Measurements from ENCODE around the gene SETD6.
"Not testable (repeated sequence)": the region's sequence is repeated elsewhere in the genome, so short reads cannot be mapped to it uniquely, and the experiment has no call there.

Gene SETD6, protein sequence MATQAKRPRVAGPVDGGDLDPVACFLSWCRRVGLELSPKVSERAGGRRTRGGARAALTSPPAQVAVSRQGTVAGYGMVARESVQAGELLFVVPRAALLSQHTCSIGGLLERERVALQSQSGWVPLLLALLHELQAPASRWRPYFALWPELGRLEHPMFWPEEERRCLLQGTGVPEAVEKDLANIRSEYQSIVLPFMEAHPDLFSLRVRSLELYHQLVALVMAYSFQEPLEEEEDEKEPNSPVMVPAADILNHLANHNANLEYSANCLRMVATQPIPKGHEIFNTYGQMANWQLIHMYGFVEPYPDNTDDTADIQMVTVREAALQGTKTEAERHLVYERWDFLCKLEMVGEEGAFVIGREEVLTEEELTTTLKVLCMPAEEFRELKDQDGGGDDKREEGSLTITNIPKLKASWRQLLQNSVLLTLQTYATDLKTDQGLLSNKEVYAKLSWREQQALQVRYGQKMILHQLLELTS

DNA sequence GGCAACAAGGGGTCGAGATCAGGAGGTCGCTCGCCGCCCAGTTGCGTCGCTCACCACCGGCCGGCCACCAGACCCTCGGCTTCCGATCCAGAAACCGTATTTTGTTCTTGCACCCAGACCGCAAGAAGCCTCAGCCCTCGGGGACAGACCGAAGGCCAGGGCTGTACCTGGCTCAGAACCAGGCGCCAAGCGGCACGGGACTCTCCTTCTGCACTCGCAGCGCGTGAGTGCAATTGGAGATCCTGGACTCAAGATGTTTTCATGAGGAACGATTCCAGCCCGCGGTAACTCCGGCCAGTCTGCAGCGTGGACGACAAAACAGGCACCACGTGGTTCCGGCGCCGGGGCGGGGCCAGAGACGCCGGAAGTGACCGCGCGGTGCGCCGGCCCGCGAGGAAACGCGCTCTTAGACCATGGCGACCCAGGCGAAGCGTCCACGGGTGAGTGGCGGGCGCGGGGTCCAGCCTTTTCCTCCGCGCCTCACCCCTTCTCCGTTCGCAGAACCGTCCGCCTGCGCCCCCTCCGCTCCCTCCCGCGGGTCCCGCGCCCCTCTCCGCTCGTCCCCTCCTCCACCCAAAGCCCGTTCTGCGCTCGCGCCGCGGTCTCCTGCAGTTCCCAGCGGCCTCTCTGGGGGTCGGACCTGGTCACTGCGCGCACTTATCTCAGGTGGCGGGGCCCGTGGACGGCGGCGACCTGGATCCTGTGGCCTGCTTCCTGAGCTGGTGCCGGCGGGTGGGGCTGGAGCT lies at the start of gene SETD6:
SETD6 (plus strand) TSS at position 393 of the 746 bp plus-strand sequence; CDS start at position 414, 21 bp downstream.
- peak; percentile 84 for DNase-seq (ENCODE audit: low spot score)

DNA sequence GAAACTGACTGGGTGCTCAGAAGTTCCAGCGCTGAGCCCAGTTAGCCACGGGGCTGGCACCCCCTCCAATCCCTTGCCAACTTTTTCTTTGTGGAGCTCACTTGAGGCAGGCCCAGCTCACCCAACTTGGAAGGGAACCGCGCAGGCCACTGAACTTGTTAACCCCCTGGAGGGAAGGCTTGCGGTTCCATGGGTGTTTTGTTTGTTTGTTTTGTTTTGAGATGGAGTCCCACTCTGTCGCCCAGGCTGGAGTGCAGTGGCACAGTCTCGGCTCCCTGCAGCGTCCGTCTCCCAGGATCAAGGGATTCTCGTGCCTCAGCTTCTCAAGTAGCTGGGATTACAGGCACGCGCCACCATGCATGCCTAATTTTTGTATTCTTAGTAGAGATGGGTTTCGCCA lies 49.5 kb upstream of the SETD6 start:
- DNase-seq (ENCODE audit: low spot score), result no peak

DNA sequence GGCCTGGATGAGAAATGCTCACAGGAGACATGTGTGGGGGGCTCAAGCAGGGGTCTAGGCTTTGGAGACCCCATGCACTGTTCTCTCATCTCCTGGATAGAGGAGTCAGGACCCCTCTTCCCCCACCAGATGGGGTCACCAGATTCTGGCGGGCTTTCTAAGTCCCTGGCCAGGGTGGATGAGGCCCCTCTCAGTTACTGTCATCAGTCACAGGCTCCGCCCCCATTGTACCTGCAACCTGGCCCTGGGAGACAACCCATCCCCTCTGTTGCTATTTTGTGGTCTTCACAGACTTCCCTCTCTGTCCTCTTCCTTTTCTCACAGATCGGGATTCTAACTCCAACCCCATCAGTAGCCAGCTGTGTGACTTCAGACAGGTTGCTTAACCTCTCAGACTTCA lies 48.9 kb upstream of the SETD6 start:
- no peak for DNase-seq (ENCODE audit: low spot score)

DNA sequence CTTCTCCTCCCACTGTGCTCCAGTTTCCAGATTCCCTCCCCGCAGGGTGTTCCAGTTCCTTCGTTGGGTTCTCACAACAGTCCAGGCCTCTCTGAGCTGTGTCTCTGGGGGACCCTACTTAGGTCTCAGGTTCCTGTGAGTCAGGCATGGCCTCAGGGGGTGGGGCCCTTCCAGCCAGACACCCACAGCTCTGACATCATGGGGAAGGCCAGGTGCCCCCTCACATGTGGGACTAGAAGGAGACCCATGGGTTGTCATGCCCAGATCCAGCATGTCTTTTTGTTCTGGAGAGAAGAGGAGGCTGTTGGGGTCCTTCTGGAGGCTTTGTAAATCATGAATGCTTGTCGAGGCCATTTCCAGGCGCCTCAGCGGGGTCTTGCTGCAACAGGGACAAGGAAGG lies 47.4 kb upstream of the SETD6 start:
- DNase-seq (ENCODE audit: low spot score), result no peak

DNA sequence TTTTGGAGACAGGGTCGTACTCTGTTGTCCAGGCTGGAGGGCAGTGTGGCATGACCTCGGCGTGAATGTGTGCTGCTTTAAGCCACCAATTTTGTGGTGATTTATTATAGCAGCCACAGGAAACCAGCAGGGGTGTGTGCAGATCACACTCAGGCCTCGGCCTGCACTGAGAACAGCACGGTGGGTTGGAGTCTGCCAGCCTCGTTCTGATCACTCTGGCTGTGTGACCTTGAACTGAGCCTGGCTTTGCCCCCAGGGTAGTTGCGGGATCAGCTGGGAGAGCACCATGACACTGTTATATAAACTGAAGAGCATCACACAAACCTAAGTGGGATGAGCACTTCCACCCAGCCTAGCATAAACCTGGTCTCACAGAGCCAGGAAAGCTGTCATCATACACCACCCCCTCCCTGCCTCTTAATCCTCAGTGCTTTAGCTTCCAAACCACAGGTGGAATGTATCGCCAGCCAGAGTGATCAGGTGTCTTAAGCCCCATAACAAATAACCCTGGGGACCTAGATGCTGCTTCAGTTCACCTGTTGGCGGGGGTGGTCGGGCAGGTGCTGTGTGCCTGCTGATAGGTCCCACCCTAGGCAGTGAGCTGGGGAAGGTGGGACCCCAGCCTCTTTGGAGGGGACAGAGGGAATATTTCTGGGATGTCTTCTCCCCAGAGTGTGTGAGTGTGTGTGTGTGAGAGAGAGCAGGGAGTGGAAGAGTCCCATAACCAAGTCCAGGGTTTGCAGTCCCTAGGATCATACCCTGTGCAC lies 43.9 kb upstream of the SETD6 start:
- DNase-seq (ENCODE audit: low spot score), result no peak

DNA sequence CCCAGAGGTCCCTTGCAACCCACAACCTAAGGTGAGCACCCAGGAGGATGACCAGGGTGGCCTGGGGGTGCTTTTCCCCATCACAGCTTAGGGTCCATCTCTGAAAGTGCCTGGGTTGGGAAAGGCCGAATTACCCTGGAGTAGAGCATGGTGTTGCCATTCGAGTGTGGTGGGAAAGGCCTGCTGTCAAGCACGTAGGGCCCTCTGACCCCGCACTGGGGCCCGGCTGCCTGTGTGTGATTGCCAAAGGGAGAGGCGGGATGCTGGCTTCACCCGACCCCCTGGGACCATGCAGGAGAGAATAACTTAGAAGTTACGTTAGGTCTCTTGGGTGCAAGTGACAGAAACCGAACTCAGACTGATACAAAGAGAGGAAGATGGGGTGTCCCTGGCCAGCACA lies 43.1 kb upstream of the SETD6 start:
- DNase-seq (ENCODE audit: low spot score), result no peak

DNA sequence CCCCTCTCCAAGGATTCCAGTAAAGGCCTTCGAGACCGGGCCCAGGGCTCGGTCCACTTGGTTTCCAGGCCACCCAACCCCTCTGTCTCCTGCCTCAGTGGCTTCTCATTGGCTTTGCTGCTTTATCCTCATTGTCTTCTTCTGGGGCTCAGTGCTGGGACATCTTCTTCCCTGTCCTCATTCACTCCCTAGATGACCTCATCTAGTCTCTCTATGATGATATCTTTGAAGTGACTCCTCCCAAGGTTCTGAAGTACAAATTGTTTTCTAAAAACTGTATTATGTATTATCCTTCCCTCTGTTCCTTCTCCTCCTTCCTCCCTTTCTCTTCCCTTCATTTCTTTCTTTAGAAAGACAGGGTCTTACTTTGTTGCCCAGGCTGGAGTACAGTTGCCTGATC lies 42.5 kb upstream of the SETD6 start:
- DNase-seq (ENCODE audit: low spot score), result no peak

DNA sequence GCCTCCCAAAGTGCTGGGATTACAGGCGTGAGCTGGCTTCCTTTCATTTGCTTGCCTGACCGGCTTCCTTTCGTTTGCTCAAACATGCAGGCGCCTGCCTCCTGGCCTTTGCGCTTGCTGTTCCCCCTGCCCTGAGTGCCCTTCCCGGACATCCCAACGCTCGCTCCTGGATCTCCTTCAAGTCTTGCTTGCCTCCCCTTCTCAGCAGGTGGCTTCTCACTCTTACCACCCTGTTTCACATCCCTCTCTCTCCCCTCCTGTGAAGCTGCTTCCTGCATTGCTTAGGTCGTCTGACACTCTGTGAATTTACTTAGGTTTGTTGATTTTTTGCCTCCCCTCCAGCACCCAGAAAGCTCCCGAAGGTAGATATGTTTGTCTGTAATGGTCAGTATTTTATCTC lies 41.0 kb upstream of the SETD6 start:
- DNase-seq (ENCODE audit: low spot score), result no peak

DNA sequence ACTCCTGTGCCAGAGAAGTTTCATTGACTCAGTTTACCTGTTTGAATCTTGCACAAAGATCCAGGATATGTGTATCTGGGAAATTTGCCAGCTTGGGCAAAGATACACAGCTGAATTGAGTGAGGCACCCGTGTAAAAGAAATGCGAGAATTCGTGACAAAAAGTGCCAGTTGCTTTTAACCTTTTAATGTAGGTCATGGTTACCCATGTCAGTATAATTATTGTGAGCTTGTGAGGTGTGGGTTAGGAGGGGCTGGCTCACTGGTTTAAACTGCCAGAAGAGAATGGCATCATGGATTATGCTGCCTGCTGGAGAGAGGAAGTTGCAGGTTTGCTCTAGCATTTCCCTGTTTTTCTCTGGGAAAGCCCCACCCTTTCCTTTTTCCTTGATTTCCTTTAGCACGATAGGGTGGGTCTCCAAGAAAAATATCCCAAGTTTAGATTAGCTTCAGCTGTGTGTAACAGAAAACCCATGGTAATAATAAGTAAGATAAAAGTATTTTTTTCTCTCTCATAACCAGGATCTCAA lies 40.2 kb upstream of the SETD6 start:
- DNase-seq (ENCODE audit: low spot score), result no peak

DNA sequence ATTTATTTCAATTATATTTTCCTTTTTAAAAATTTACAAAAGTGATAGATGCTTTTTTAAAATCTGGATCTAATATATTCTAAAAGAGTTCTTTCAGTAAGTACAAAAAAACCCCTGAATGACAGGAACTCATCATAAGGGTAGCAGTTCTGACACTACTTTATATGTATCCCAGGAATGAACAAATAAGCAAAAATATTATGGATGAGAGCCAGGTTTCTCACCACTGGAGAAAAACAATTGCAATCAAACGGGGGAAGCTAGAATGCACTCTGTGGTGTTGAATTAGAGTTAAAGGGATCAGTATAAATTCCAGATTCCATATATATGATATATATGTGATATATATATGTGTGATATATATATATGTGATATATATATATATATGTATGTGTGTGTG lies 38.5 kb upstream of the SETD6 start:
- no peak for DNase-seq (ENCODE audit: low spot score)

DNA sequence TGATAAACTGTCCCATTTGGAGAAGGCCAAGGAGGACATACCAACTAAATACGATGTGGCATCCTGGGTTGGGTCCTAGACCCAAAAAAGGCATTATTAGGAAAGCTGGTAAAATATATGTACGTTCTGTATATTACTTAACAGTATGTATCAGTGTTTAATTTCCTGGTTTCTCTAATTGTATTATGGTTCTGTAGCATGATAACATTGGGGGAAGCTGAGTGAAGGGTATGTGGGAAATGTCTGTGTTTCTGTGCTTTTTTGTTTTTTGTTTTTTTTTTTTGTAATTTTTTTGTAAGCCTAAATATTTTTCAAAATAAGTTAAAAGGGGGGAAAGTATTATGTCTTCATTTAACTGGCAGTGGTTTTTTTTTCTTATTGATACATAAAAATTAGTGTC lies 36.9 kb upstream of the SETD6 start:
- DNase-seq (ENCODE audit: low spot score), result no peak

DNA sequence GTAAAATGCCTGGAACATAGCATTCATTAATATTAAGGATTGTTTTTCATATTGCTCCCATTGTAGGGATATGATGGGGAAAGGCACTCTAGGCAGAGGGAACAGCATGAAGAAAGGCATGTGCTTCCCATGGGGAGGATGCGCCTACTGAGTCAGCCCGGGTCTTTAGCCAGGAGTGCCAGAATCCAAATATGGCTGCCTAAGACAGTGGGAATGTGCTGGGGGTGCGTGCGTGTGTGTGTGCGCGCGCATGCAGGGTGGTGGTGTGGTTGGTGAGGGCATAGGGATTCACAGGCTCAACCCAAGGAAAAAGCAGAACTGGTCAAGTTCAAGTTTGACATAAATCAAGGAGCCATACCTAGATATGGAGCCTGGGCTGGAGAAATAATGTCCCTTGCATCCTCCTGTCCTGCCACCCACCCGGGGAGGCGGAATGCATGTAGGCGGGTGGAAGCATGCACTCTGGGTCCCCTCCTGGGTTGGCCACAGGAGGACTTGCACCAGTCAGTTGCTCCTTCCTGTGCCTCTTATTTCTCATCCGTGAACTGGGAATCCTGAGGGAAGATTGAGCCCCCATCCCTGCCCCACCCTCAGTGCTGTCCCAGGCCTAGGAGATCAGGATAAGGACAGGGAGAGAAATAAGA lies 34.0 kb upstream of the SETD6 start:
- no peak for DNase-seq (ENCODE audit: low spot score)

DNA sequence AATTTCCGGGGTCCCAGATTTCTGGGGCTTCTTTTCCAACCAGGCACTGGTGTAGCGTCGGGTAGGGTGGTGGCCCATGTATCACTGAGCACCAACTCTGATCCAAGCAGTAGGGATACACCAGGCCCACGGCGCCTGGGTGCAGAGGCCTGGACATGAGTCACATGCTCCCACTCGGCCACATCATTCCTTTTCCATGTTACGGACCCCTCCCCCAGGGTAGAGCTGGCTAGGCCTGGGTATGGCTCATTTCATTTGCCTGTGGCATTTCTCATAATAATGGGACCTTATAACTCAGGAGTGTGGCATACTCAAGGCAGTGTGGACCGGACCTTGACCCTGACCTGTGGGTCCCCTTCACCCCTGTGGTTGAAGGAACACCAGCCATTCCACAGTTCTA lies 33.4 kb upstream of the SETD6 start:
- no peak for DNase-seq (ENCODE audit: low spot score)

DNA sequence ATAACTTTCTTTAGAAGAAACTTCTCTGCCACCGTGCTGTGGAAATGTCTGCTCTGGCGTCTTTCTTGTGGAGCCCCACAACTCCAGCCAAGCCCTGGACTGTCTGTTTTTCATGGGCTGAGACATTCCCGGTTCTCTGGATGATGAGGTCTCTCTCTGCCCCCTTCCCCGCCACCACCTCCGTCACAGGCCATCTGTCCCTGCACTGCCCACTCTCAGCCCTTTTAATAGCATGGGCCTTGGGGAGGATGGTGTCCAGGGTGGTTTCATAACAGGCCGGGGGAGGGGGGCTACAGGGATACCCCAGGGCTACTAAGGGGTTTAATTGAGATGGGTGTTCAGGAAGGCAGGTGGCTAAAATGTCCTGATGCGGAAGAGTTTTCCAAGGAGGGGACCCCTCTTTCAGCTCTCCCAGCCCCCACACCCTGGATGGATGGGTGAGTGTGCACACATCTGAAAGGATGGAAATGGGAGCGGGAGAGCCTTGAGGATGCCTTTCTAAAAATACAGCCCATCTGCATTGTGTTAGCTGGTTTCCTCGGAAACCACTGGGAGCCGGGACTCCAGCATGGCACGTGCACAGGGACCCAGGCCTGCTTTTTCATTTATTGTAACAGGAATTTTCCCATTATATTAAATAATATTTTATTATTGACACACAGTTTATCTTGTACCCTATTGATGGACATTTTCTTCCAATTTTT lies 30.0 kb upstream of the SETD6 start:
- no peak for DNase-seq (ENCODE audit: low spot score)

DNA sequence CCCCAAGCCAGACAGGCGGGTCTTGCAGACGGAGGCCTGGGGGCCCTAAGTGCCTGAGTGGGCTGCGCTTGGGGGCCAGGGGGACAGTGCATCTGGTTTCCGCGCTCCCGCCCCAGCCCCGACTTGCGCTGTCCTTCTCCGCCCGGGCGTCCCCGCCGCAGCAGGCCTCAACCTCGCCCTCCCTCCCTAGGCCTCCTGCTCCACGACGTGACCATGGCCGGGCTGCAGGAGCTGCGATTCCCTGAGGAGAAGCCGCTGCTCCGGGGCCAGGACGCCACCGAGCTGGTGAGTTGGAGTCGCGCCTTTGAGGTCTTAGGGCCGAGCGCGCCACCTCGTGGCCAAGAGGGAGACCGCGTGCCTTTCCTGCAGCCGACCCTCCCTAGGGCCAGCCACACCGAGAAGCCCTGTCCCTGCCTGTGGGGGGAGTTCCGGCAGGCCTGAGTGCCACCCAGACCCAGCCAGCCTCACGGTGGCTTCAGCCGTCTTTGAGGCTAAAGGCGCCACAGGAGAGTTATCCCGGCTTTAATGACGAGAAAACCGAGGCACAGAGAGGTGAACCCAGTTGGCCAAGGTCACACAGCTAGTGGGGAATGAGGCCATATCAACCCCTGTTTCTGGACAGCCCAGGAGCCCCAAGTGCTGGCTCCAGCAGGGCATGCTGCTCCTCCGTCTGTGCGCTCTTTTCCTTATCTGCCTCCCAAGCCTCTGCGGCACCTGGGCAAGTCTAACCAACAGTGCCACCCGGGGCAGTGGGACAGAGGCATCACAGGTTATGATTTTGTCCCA lies 27.6 kb upstream of the SETD6 start:
- peak; percentile 66 for DNase-seq (ENCODE audit: low spot score)

DNA sequence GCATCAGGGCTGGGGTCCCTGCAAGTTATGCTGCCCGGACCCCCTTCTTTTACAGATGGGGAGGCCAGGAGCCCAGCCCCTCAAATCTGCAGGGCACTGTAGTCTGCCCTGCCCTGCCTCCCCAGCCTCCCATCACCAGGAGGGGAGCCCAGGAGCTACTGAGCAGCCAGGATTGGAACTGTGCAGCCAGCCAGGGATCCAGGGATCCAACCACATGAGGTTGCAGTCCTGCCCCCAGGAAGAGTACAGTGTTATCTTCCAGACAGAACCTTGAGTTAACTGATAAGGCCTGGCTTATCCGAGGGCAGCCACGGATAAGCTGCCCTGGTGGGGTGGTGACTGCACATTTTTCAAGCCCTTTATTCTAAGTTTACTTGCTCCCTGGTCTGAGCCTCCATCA lies 26.8 kb upstream of the SETD6 start:
- no peak for DNase-seq (ENCODE audit: low spot score)

DNA sequence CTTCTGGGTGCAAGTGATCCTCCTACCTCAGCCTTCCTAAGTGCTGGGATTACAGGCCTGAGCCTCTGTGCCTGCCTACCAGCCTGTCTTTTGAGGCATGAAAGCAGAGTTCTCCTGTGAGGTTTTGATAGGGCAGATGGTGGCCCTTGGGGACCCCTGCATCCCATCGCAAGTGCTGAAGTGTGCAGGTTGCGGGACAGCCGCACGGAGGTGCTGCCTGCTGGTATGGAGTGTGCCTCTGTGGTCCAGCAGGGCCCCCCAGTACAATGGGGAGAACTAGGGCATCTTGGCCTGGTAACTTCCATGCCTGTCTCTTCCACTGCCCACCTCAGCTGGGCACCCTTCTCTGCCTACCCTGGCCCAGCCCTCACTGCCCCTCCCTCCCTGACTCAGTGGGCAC lies 25.3 kb upstream of the SETD6 start:
- DNase-seq (ENCODE audit: low spot score), result no peak

DNA sequence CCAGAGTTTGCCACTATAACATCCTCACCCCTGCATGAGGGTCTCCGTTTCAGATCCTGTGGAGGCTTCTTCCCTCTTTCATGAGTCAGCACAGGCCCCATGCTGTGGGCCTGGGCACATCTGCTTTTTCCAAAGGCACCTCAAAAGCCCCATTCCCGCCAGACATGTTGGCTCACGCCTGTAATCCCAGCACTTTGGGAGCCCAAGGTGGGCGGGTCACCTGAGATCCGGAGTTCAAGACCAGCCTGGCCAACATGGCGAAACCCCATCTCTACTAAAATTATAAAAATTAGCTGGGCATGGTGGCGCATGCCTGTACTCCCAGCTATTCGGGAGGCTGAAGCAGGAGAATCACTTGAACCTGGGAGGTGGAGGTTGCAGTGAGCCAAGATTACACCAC lies 24.8 kb upstream of the SETD6 start:
- DNase-seq (ENCODE audit: low spot score), result not testable (repeated sequence)

DNA sequence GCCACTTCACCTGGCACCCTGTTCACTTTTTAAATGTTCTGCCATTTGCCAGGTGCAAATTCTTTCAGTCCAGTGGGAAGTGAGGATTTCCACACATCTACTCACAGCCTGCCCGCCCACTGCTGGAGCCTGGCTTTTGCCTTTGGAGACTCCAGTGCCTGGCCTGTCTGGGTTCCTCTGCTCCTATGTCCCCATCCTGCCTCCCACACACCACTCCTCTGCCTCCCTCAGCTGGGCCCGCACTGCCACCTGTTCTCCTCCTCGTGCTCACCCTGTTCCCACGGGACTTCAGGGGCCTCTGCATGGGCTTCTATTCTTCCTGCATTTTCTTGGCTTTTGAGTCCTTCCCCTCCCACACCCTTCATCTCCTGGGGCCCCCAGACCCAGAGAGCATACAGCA lies 23.3 kb upstream of the SETD6 start:
- DNase-seq (ENCODE audit: low spot score), result no peak

DNA sequence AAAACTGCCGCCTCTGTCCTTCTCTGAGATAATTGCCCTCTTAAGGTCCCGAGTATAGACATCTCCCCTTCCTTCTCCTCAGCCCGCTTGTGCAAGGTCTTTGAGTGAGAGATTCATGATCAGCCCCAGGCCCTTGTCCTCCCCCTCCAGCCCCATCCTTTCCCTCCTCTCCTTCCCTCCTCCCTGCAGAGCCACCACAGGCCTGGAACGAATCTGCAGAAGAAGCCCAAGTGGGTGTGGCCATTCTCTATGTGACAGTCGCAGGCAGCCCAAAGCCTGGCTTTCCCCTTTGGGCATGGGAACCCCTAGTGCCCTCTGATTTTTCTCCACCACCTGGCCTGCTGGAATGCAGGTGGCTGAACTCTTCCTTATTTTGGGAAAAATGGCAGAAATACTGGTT lies 22.6 kb upstream of the SETD6 start:
- no peak for DNase-seq (ENCODE audit: low spot score)

All from globus pallidus (tissue), 1 donor.